SHP77 (cell line): ENCODE results near the gene ATP6V0B.

ENCODE experiments used
- DNase-seq, 2 experiments: peaks; one replicate each; lab custom pipeline; 2025; lab: John Stamatoyannopoulos, UW

Gene ATP6V0B

DNA sequence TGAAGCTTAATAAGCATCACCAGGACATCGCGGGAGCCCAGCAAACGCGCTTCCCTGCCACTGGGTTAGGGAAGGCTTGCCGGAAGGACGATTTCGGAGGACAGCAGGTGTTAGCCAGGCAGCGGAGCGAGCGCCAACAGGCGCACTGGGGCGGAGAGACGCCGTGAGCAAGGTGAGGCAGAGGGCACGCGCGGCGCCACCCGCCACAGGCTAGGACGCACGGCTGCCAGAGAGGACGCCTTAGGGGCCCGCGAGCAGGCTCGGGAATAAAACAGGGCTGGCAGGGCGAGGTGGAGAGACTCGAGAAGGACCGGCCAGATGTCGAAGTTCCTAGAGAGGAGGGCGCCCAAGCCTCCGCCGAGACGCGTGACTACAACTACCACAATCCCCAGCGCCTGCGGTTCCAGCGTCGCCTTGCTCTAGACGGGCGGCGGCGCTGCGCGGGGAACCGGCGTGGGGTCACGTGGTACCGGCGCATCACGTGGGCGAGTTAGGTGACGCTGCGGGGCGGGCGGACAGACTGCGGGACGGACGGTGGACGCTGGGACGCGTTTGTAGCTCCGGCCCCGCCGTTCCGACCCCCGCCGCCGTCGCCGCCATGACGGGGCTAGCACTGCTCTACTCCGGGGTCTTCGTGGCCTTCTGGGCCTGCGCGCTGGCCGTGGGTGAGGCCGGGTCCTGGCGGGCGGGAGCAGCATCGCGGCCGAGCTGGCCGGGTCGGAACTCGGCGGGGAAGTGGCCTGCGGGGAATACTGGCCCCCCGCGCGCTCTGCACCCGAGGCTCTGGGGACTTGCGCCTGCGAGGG is at the start of gene ATP6V0B:
ATP6V0B (plus strand) TSS at position 518 of the 806 bp plus-strand sequence; CDS start at position 599, 81 bp downstream.
- peak; percentile 85 to 94 for DNase-seq

GRCh38 chr1:43925846-43926245 is 48.9 kb upstream of the ATP6V0B start:
- no peak for DNase-seq

DNA sequence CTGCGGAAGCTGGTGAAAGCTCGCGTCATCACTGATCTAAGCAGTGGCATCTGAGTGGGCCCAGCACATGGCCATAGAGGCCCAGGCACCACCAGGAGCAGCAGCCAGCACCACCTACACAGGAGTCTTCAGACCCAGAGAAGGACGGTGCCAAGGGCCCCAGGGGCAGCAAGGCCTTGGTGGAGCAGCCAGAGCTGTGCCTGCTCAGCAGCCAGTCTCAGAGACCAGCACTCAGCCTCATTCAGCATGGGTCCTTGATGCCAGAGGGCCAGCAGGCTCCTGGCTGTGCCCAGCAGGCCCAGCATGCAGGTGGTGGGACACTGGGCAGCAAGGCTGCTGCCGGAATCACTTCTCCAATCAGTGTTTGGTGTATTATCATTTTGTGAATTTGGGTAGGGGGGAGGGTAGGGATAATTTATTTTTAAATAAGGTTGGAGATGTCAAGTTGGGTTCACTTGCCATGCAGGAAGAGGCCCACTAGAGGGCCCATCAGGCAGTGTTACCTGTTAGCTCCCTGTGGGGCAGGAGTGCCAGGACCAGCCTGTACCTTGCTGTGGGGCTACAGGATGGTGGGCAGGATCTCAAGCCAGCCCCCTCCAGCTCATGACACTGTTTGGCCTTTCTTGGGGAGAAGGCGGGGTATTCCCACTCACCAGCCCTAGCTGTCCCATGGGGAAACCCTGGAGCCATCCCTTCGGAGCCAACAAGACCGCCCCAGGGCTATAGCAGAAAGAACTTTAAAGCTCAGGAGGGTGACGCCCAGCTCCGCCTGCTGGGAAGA is 44.4 kb upstream of the ATP6V0B start:
- no peak for DNase-seq

GRCh38 chr1:43930949-43931275 is 43.8 kb upstream of the ATP6V0B start:
- DNase-seq: no peak

DNA sequence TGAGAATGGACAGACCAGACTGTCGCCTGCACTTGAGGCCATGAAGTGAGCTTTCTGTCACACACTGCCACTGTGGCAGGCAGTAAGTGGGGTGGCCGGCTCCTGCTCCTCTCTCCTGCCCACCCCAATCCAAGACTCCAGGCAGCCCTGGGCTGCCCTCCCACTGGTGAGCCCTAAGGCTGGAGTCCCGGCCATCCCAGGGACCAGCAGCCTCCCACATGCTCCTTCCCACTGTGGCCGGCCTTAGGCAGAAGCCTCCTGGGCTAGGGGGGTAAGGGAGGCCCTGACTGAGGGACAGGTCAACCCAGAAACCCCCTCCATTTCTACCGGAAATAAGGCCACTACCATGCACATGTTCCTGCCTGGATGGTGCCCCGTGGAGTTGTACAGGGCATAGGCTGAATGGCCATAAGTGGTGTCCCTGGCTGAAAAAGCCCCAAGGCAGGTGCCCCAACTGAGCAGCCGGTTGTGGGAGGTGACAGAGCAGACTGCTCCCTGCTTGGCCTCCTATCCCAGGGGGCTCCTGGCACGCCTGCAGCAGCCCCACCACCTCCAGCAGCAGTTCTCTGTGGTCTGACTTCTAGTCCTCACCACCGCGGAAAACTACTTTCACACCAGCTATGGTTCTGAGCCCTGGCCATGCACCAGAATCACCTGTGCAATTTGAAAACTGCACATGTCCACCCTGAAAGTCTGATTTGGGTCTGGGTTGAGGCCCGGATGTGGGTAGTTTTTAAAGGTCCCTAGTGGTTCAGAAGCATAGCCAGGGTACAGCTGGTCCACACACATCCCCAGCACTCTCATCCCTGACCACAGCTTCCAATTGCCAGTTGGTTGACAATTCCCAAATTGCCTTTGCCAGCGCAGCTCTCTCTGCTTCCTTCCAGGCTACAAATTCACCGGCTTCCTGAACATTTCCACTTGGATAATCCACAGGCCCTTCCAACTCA is 42.8 kb upstream of the ATP6V0B start:
- no peak for DNase-seq

GRCh38 chr1:43932786-43933385 is 41.9 kb upstream of the ATP6V0B start:
- DNase-seq: no peak

GRCh38 chr1:43933386-43934100 is 41.2 kb upstream of the ATP6V0B start, which contains the start of gene ARTN:
ARTN (plus strand) TSS chr1:43933801; CDS start chr1:43935657, 1,856 bp downstream.
- DNase-seq: no peak

GRCh38 chr1:43934101-43934985 is 40.4 kb upstream of the ATP6V0B start:
- peak; percentile 40 to 72 for DNase-seq

GRCh38 chr1:43934986-43935324 is 39.8 kb upstream of the ATP6V0B start:
- no peak for DNase-seq

DNA sequence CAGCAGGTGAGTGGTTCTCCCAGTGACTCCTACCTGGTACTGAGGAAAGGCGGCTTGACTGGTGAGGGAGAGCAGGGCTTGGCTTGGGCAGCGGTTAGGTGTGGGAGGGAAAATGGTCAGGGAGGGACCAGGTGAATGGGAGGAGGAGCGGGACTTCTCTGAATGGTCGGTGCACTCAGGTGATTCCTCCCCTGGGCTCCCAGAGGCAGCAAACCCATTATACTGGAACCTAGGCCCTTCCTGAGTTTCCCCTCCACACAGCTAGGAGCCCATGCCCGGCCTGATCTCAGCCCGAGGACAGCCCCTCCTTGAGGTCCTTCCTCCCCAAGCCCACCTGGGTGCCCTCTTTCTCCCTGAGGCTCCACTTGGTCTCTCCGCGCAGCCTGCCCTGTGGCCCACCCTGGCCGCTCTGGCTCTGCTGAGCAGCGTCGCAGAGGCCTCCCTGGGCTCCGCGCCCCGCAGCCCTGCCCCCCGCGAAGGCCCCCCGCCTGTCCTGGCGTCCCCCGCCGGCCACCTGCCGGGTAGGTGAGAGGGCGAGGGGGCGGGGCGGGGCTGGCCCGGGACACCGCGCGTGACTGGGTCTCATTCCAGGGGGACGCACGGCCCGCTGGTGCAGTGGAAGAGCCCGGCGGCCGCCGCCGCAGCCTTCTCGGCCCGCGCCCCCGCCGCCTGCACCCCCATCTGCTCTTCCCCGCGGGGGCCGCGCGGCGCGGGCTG is 38.9 kb upstream of the ATP6V0B start:
- no peak for DNase-seq

DNA sequence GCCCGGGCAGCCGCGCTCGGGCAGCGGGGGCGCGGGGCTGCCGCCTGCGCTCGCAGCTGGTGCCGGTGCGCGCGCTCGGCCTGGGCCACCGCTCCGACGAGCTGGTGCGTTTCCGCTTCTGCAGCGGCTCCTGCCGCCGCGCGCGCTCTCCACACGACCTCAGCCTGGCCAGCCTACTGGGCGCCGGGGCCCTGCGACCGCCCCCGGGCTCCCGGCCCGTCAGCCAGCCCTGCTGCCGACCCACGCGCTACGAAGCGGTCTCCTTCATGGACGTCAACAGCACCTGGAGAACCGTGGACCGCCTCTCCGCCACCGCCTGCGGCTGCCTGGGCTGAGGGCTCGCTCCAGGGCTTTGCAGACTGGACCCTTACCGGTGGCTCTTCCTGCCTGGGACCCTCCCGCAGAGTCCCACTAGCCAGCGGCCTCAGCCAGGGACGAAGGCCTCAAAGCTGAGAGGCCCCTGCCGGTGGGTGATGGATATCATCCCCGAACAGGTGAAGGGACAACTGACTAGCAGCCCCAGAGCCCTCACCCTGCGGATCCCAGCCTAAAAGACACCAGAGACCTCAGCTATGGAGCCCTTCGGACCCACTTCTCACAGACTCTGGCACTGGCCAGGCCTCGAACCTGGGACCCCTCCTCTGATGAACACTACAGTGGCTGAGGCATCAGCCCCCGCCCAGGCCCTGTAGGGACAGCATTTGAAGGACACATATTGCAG is 38.2 kb upstream of the ATP6V0B start:
- peak; percentile 30 for DNase-seq

GRCh38 chr1:43937179-43937865 is 37.4 kb upstream of the ATP6V0B start:
- no peak for DNase-seq

- no peak for DNase-seq
Measured at GRCh38 chr1:43938383-43938782, 36.4 kb upstream of the ATP6V0B start.

DNA sequence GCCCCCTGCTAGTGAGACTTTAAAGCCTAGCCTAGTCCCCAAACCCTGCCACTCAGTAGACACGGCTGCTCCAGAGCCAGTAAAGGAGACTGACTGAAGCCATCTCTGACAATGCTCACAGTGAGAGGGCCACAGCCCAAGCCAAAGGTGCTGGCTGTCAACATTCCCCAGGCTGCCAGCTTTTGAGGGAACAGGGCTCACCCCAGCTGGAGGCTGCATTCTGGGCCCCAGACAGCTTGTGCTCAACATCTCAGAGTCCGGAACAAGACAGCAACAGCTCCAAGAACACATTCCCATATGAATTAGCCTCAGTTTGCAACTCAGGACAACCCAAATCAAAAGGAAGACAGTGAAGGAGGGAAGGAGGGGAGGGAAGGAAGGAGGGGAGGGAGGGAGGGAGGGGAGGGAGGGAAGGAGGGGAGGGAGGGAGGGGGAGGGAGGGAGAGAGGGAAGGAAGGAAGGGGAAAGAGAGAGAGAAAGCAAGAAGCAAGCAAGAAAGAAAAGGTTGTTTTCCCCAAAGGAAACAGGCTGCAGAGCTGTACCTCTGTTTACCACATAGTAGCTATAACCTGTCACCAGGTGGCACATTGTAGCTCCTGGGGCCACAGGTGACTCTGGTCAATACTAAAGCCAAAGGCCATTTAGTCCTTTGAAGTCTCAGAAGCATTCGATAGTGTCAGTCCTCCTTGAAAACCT is 35.7 kb upstream of the ATP6V0B start:
- no peak for DNase-seq

- no peak for DNase-seq
Measured at GRCh38 chr1:43942411-43942810, 32.3 kb upstream of the ATP6V0B start.

DNA sequence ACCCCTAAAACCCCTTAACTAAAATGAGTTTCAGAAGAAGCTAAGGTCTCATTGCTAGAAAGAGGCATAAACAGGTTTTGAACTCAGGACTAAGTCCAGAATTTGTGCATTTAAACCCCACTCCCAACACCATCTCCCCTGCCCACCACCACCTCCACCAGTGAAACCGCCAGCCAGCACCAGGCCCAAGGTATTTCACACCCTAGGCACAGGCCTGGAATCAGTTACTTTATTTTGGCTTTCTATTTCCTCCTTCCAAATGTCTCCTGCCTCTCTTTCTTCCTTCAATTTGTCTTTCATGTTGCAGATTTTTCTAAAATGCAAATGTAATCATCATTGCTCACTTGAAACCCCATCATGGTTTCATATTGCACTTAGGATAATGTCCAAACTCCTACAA is 29.9 kb upstream of the ATP6V0B start:
- DNase-seq: no peak

DNA sequence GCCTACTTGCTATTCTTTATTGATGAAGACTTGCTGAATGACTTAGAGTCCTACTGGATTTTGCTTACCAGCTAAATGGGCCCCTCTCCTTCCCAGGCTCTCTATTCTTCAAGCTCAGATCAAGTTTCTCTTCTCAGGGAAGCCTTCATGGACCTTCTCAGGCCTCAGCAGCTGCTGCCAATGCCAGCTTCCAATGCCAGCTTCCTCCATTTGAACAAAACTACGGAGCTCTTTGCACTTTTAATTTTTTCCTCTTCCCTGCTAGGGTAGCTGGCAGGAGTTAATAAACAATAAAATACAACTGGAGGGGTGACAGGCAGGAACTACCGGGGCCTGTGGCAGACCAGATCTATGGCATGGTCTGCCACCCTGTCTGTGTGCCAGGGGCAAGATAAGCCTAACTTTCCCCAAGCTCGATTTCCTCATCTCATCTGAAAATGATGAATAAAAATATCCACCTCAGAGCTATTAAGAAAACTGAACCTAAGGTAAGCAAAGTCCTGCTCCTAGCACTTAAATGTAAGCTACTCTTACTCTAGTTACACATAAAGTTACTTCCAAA is 29.0 kb upstream of the ATP6V0B start:
- DNase-seq: no peak
